ENCODE results near the gene HIPK2. TPM values are rescaled to one million over a fixed set of nuclear protein-coding genes. Genes with fewer than 3 reads are reported as not detected.

Gene HIPK2
- total RNA-seq, 2 donors from 2014 or later = 95.1 to 125 TPM

DNA sequence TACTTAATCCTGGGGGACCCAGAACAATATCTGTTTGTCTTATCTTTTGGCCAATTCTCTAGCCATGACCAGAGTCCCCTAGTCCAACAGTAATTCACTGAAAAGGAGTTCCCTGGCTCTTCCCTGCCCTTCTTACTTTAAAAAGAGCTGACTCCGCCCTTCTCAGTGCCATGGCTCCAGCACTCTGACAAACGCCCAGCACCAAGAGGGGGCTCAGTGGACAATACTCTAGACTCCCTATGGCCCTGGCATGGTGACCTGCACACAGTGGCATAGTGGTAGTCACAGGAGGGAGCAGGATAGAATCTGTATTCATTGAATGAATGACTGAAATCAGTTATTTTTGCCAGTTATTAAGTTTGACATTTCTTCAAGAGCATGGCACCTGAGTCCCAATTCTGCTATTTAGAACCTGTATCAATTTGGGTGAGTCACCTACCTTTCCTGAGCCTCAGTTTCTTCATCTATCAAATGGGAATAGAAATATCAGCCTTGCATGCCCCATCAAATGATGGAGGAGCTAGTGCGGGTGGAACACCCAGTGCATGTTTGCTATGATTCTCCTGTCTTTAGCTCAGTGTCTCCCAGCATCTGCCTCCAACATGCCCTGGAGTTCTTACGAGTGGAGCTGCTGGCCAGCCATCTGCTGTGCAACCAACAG lies 184.9 kb downstream of the HIPK2 start:
- TF ChIP-seq, protein P1, sequence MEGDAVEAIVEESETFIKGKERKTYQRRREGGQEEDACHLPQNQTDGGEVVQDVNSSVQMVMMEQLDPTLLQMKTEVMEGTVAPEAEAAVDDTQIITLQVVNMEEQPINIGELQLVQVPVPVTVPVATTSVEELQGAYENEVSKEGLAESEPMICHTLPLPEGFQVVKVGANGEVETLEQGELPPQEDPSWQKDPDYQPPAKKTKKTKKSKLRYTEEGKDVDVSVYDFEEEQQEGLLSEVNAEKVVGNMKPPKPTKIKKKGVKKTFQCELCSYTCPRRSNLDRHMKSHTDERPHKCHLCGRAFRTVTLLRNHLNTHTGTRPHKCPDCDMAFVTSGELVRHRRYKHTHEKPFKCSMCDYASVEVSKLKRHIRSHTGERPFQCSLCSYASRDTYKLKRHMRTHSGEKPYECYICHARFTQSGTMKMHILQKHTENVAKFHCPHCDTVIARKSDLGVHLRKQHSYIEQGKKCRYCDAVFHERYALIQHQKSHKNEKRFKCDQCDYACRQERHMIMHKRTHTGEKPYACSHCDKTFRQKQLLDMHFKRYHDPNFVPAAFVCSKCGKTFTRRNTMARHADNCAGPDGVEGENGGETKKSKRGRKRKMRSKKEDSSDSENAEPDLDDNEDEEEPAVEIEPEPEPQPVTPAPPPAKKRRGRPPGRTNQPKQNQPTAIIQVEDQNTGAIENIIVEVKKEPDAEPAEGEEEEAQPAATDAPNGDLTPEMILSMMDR (conservative IDR thresholded peaks at IDR 0.05) = no peak
- 96 to 100% methylated on average over 4 of the region's 4 CpGs for WGBS, 2 experiments (ENCODE audit: insufficient coverage in 1 of 2, insufficient read length in 1 of 2)
- DNase-seq = no peak
- H3K4me1 Mint-ChIP-seq = no peaks in the 10 kb centered on the region
- no peaks in the 10 kb centered on the region for H3K27me3 Mint-ChIP-seq (ENCODE audit: insufficient read depth)
- no peaks in the 10 kb centered on the region for H3K4me1 ChIP-seq (ENCODE audit: control insufficient read depth, insufficient read depth, low read length)
- no peak overlapping the region for H3K4me3 ChIP-seq (ENCODE audit: low read length)
- H3K36me3 Mint-ChIP-seq (ENCODE audit: low read depth) = peaks cover 79% of the 10 kb centered on the region
- H3K36me3 ChIP-seq (ENCODE audit: control insufficient read depth, insufficient read depth, low read length) = peaks cover 98% of the 10 kb centered on the region
- H3K27ac ChIP-seq (ENCODE audit: low read depth, low read length) = no peak overlapping the region
- H3K4me3 Mint-ChIP-seq = no peak overlapping the region
- H3K27ac Mint-ChIP-seq = no peak overlapping the region
- no peaks in the 10 kb centered on the region for H3K9me3 Mint-ChIP-seq
- H3K9ac ChIP-seq (ENCODE audit: extremely low read depth, low read length, poor library complexity, severe bottlenecking) = no peak overlapping the region
- H3K9me3 ChIP-seq (ENCODE audit: control insufficient read depth, low read length) = no peaks in the 10 kb centered on the region
- H3K27me3 ChIP-seq (ENCODE audit: control insufficient read depth, insufficient read depth, low read length, poor library complexity, severe bottlenecking) = no peaks in the 10 kb centered on the region

DNA sequence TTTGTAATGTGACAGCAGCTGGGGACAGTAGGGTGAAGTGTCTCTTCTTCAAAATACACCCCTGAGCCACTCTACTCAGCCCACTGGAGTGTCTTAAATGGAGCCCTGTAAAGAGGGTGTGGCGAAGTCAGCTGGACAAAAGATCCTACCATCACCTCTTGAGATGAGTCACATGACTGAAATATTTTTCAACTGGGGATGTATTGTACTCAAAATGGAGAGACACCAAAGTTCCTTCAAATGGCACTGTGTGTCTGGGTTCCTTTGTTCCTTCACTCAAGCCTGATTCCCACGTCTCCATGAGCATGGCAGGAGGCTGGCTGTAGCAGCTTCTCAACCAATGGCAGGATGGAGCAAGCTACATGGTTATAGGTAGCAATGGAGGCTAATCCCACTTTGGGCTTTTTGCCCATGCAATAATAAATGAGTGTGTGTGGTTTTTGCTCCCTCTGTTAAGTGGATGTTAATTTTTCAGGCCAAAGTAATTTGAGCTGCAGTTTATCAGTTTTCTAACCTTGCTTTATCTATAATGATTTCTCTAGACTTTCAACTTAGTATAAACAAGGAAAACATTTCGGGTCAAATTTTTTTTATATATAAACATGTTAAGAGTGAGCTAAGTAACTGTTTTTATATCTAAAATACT lies 186.1 kb downstream of the HIPK2 start:
- Histone ChIP-seq H3K9me3 (ENCODE audit: control insufficient read depth, low read length) (no peaks in the 10 kb centered on the region), H3K4me1 (ENCODE audit: control insufficient read depth, insufficient read depth, low read length) (no peaks in the 10 kb centered on the region), H3K4me3 (ENCODE audit: low read length) (no peak overlapping the region), H3K27me3 (ENCODE audit: control insufficient read depth, insufficient read depth, low read length, poor library complexity, severe bottlenecking) (no peaks in the 10 kb centered on the region), H3K27ac (ENCODE audit: low read depth, low read length) (no peak overlapping the region), H3K9ac (ENCODE audit: extremely low read depth, low read length, poor library complexity, severe bottlenecking) (no peak overlapping the region), H3K36me3 (ENCODE audit: control insufficient read depth, insufficient read depth, low read length) (peaks cover 94% of the 10 kb centered on the region)
- Mint-ChIP-seq H3K9me3 (no peaks in the 10 kb centered on the region), H3K27ac (no peak overlapping the region), H3K4me1 (no peaks in the 10 kb centered on the region), H3K4me3 (no peak overlapping the region), H3K27me3 (ENCODE audit: insufficient read depth) (no peaks in the 10 kb centered on the region), H3K36me3 (ENCODE audit: low read depth) (peaks cover 83% of the 10 kb centered on the region)
- no peak for DNase-seq
- 97 to 100% methylated on average over 2 of the region's 3 CpGs for WGBS, 2 experiments (ENCODE audit: insufficient coverage in 1 of 2, insufficient read length in 1 of 2)
- TF ChIP-seq, protein P1 (conservative IDR thresholded peaks at IDR 0.05) = no peak

DNA sequence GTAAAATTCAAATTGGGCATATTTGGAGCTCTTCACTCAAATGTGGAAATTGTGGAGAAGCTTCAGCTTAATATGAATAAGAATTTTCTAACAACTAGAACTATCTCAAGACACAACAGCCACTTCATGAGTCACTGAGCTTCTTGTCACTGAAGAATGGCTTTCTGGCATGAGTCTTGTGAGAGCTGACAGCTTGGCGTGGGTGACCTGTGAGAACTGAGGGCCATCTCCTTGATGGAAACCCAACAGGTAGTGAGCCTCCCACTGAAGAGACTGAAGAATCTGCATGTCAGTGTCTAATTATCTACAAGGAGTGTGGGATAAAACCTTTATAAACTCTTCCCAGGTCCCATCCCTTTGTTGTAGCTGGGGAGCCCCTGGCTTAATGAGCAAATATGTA lies 188.3 kb downstream of the HIPK2 start:
- H3K27me3 ChIP-seq (ENCODE audit: control insufficient read depth, insufficient read depth, low read length, poor library complexity, severe bottlenecking) = no peaks in the 10 kb centered on the region
- H3K4me1 ChIP-seq (ENCODE audit: control insufficient read depth, insufficient read depth, low read length) = no peaks in the 10 kb centered on the region
- no peak overlapping the region for H3K27ac ChIP-seq (ENCODE audit: low read depth, low read length)
- peaks cover 90% of the 10 kb centered on the region for H3K36me3 ChIP-seq (ENCODE audit: control insufficient read depth, insufficient read depth, low read length)
- Mint-ChIP-seq H3K36me3 (ENCODE audit: low read depth) (peaks cover 75% of the 10 kb centered on the region), H3K4me3 (no peak overlapping the region), H3K9me3 (no peaks in the 10 kb centered on the region), H3K4me1 (no peaks in the 10 kb centered on the region), H3K27me3 (ENCODE audit: insufficient read depth) (no peaks in the 10 kb centered on the region), H3K27ac (no peak overlapping the region)
- no peak for DNase-seq
- TF ChIP-seq, protein P1 (conservative IDR thresholded peaks at IDR 0.05) = no peak
- no peak overlapping the region for H3K9ac ChIP-seq (ENCODE audit: extremely low read depth, low read length, poor library complexity, severe bottlenecking)
- H3K4me3 ChIP-seq (ENCODE audit: low read length) = no peak overlapping the region
- no peaks in the 10 kb centered on the region for H3K9me3 ChIP-seq (ENCODE audit: control insufficient read depth, low read length)
- WGBS, 2 experiments (ENCODE audit: insufficient coverage in 1 of 2, insufficient read length in 1 of 2) = 92 to 100% methylated on average over 1 of the region's 1 CpG
